ENCODE measurements around the gene CMTM8.

DNA sequence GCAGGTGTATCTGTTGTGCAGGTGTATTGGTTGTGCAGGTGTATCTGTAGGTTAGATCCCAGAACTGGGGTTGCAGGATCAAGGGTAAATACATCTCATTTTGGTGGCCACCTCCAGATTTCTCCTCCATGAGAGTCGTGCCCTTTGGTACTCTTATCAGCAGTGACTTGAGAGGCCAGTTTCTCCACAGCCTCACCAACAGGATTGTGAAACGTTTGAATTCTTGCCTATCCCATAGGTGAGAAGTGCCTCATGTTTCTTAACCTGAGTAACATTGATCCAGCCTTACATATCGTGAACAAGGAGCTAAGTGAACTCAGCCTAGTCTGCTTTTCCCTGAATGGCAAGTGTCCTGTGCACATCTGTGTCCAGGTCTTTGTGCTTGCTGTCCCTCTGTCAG, 55.4 kb downstream of the CMTM8 start:
- TF ChIP-seq, protein P1, sequence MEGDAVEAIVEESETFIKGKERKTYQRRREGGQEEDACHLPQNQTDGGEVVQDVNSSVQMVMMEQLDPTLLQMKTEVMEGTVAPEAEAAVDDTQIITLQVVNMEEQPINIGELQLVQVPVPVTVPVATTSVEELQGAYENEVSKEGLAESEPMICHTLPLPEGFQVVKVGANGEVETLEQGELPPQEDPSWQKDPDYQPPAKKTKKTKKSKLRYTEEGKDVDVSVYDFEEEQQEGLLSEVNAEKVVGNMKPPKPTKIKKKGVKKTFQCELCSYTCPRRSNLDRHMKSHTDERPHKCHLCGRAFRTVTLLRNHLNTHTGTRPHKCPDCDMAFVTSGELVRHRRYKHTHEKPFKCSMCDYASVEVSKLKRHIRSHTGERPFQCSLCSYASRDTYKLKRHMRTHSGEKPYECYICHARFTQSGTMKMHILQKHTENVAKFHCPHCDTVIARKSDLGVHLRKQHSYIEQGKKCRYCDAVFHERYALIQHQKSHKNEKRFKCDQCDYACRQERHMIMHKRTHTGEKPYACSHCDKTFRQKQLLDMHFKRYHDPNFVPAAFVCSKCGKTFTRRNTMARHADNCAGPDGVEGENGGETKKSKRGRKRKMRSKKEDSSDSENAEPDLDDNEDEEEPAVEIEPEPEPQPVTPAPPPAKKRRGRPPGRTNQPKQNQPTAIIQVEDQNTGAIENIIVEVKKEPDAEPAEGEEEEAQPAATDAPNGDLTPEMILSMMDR (conservative IDR thresholded peaks at IDR 0.05; ENCODE audit: low read depth in 2 of 2) = no peak
- no peak for TF ChIP-seq CREB1 (CRISPR knock-in tag; IDR thresholded peaks at IDR 0.05; ENCODE audit: low read depth)
- TF ChIP-seq POLR2AphosphoS5 (IDR thresholded peaks at IDR 0.05; ENCODE audit: low read depth) = no peak
- no peak for TF ChIP-seq JUNB (IDR thresholded peaks at IDR 0.05; ENCODE audit: unreplicated experiment)
- no peak for TF ChIP-seq EZH2 (IDR thresholded peaks at IDR 0.05; ENCODE audit: low read depth, unreplicated experiment)
- no peak for TF ChIP-seq EZH2phosphoT487 (IDR thresholded peaks at IDR 0.05; ENCODE audit: unreplicated experiment)
- no peak for TF ChIP-seq NANOG (IDR thresholded peaks at IDR 0.05; ENCODE audit: borderline replicate concordance)
- TF ChIP-seq, protein P2, sequence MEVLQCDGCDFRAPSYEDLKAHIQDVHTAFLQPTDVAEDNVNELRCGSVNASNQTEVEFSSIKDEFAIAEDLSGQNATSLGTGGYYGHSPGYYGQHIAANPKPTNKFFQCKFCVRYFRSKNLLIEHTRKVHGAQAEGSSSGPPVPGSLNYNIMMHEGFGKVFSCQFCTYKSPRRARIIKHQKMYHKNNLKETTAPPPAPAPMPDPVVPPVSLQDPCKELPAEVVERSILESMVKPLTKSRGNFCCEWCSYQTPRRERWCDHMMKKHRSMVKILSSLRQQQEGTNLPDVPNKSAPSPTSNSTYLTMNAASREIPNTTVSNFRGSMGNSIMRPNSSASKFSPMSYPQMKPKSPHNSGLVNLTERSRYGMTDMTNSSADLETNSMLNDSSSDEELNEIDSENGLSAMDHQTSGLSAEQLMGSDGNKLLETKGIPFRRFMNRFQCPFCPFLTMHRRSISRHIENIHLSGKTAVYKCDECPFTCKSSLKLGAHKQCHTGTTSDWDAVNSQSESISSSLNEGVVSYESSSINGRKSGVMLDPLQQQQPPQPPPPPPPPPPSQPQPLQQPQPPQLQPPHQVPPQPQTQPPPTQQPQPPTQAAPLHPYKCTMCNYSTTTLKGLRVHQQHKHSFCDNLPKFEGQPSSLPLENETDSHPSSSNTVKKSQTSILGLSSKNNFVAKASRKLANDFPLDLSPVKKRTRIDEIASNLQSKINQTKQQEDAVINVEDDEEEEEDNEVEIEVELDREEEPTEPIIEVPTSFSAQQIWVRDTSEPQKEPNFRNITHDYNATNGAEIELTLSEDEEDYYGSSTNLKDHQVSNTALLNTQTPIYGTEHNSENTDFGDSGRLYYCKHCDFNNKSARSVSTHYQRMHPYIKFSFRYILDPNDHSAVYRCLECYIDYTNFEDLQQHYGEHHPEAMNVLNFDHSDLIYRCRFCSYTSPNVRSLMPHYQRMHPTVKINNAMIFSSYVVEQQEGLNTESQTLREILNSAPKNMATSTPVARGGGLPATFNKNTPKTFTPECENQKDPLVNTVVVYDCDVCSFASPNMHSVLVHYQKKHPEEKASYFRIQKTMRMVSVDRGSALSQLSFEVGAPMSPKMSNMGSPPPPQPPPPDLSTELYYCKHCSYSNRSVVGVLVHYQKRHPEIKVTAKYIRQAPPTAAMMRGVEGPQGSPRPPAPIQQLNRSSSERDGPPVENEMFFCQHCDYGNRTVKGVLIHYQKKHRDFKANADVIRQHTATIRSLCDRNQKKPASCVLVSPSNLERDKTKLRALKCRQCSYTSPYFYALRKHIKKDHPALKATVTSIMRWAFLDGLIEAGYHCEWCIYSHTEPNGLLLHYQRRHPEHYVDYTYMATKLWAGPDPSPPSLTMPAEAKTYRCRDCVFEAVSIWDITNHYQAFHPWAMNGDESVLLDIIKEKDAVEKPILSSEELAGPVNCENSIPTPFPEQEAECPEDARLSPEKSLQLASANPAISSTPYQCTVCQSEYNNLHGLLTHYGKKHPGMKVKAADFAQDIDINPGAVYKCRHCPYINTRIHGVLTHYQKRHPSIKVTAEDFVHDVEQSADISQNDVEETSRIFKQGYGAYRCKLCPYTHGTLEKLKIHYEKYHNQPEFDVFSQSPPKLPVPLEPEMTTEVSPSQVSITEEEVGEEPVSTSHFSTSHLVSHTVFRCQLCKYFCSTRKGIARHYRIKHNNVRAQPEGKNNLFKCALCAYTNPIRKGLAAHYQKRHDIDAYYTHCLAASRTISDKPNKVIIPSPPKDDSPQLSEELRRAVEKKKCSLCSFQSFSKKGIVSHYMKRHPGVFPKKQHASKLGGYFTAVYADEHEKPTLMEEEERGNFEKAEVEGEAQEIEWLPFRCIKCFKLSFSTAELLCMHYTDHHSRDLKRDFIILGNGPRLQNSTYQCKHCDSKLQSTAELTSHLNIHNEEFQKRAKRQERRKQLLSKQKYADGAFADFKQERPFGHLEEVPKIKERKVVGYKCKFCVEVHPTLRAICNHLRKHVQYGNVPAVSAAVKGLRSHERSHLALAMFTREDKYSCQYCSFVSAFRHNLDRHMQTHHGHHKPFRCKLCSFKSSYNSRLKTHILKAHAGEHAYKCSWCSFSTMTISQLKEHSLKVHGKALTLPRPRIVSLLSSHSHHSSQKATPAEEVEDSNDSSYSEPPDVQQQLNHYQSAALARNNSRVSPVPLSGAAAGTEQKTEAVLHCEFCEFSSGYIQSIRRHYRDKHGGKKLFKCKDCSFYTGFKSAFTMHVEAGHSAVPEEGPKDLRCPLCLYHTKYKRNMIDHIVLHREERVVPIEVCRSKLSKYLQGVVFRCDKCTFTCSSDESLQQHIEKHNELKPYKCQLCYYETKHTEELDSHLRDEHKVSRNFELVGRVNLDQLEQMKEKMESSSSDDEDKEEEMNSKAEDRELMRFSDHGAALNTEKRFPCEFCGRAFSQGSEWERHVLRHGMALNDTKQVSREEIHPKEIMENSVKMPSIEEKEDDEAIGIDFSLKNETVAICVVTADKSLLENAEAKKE (CRISPR knock-in tag; IDR thresholded peaks at IDR 0.05) = no peak
- TF ChIP-seq, protein P3, sequence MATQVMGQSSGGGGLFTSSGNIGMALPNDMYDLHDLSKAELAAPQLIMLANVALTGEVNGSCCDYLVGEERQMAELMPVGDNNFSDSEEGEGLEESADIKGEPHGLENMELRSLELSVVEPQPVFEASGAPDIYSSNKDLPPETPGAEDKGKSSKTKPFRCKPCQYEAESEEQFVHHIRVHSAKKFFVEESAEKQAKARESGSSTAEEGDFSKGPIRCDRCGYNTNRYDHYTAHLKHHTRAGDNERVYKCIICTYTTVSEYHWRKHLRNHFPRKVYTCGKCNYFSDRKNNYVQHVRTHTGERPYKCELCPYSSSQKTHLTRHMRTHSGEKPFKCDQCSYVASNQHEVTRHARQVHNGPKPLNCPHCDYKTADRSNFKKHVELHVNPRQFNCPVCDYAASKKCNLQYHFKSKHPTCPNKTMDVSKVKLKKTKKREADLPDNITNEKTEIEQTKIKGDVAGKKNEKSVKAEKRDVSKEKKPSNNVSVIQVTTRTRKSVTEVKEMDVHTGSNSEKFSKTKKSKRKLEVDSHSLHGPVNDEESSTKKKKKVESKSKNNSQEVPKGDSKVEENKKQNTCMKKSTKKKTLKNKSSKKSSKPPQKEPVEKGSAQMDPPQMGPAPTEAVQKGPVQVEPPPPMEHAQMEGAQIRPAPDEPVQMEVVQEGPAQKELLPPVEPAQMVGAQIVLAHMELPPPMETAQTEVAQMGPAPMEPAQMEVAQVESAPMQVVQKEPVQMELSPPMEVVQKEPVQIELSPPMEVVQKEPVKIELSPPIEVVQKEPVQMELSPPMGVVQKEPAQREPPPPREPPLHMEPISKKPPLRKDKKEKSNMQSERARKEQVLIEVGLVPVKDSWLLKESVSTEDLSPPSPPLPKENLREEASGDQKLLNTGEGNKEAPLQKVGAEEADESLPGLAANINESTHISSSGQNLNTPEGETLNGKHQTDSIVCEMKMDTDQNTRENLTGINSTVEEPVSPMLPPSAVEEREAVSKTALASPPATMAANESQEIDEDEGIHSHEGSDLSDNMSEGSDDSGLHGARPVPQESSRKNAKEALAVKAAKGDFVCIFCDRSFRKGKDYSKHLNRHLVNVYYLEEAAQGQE (IDR thresholded peaks at IDR 0.05; ENCODE audit: unreplicated experiment) = no peak
- TF ChIP-seq, protein P4, sequence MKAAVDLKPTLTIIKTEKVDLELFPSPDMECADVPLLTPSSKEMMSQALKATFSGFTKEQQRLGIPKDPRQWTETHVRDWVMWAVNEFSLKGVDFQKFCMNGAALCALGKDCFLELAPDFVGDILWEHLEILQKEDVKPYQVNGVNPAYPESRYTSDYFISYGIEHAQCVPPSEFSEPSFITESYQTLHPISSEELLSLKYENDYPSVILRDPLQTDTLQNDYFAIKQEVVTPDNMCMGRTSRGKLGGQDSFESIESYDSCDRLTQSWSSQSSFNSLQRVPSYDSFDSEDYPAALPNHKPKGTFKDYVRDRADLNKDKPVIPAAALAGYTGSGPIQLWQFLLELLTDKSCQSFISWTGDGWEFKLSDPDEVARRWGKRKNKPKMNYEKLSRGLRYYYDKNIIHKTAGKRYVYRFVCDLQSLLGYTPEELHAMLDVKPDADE (IDR thresholded peaks at IDR 0.05) = no peak
- no peak for TF ChIP-seq ZNF331 (CRISPR knock-in tag; IDR thresholded peaks at IDR 0.05; ENCODE audit: low read depth)
- no peak for TF ChIP-seq ZNF114 (CRISPR knock-in tag; IDR thresholded peaks at IDR 0.05)
- no peak for TF ChIP-seq STAT1 (IDR thresholded peaks at IDR 0.05; ENCODE audit: unreplicated experiment)
